ENCODE measurements around the gene RTF2. TPM values are rescaled to one million over a fixed set of nuclear protein-coding genes. Genes with fewer than 3 reads are reported as not detected.
"Not testable (repeated sequence)": the region's sequence is repeated elsewhere in the genome, so short reads cannot be mapped to it uniquely, and the experiment has no call there.

The RTF2 gene
- total RNA-seq, 1 experiment from 2014 or later: 89.2 TPM

- CTCF ChIA-PET; POLR2A ChIA-PET; H3K36me3 ChIP-seq (ENCODE audit: control insufficient read depth, insufficient read depth, low read length); ATAC-seq; H3K27ac ChIP-seq (ENCODE audit: low read length); H3K4me3 ChIP-seq (ENCODE audit: low read depth in 2 of 2, low read length in 2 of 2); in situ Hi-C loops (cut with HindIII; ENCODE audit: low pct_unique_long_range_greater_than_20kb, low sequenced_read_pairs); BruUV-seq (replicated peaks); DNase-seq (ENCODE audit: low read depth, low spot score); intact Hi-C loops (cut with micrococcal nuclease; ENCODE audit: unreplicated experiment); H3K4me1 ChIP-seq (ENCODE audit: control insufficient read depth, insufficient read depth, low read length); H3K9me3 ChIP-seq (ENCODE audit: control insufficient read depth, insufficient read depth, low read depth, low read length); H3K27me3 ChIP-seq (ENCODE audit: control insufficient read depth, insufficient read depth, low read length): not testable (repeated sequence)
These were observed 56.0 kb downstream of the RTF2 start, which contains the start of gene FAM209A for GRCh38 chr20:56524444-56524843. Gene FAM209A (plus strand): TSS chr20:56524744. CDS start chr20:56524809, 65 bp downstream.

- CTCF ChIA-PET: no interaction called here
- intact Hi-C loops (cut with micrococcal nuclease; ENCODE audit: unreplicated experiment): no loop called here
- Histone ChIP-seq H3K27me3 (ENCODE audit: control insufficient read depth, insufficient read depth, low read length) (no peaks in the 10 kb centered on the region), H3K27ac (ENCODE audit: low read length) (no peak overlapping the region), H3K4me1 (ENCODE audit: control insufficient read depth, insufficient read depth, low read length) (no peaks in the 10 kb centered on the region), H3K36me3 (ENCODE audit: control insufficient read depth, insufficient read depth, low read length) (no peaks in the 10 kb centered on the region), H3K9me3 (ENCODE audit: control insufficient read depth, insufficient read depth, low read depth, low read length) (no peaks in the 10 kb centered on the region), H3K4me3 (ENCODE audit: low read depth in 2 of 2, low read length in 2 of 2) (no peak overlapping the region)
- BruUV-seq (replicated peaks): no TSS peak
- POLR2A ChIA-PET: no interaction called here
- DNase-seq (ENCODE audit: low read depth, low spot score): no peak
- ATAC-seq: no peak
- TF ChIP-seq SIN3A (IDR thresholded peaks at IDR 0.05; ENCODE audit: borderline replicate concordance, insufficient read depth, low read depth, low read length): no peak
- no peak for TF ChIP-seq REST (IDR thresholded peaks at IDR 0.05; ENCODE audit: insufficient read depth in 1 of 2, low read depth in 2 of 2, low read length in 1 of 2)
- TF ChIP-seq CTCF (IDR thresholded peaks at IDR 0.05): no peak
- TF ChIP-seq POLR2AphosphoS5 (IDR thresholded peaks at IDR 0.05; ENCODE audit: low read depth, low read length): no peak
- in situ Hi-C loops (cut with HindIII; ENCODE audit: low pct_unique_long_range_greater_than_20kb, low sequenced_read_pairs): no loop called here
These were observed 59.1 kb downstream of the RTF2 start for GRCh38 chr20:56527521-56527920.

GRCh38 chr20:56532946-56533345 is 64.5 kb downstream of the RTF2 start, which contains the start of gene FAM209B:
Gene FAM209B (plus strand): TSS chr20:56533246. CDS start chr20:56533342, 96 bp downstream.
- H3K4me1 ChIP-seq (ENCODE audit: control insufficient read depth, insufficient read depth, low read length); H3K27ac ChIP-seq (ENCODE audit: low read length); BruUV-seq (replicated peaks); in situ Hi-C loops (cut with HindIII; ENCODE audit: low pct_unique_long_range_greater_than_20kb, low sequenced_read_pairs); H3K9me3 ChIP-seq (ENCODE audit: control insufficient read depth, insufficient read depth, low read depth, low read length); POLR2A ChIA-PET; intact Hi-C loops (cut with micrococcal nuclease; ENCODE audit: unreplicated experiment); ATAC-seq; DNase-seq (ENCODE audit: low read depth, low spot score); CTCF ChIA-PET; H3K27me3 ChIP-seq (ENCODE audit: control insufficient read depth, insufficient read depth, low read length); H3K36me3 ChIP-seq (ENCODE audit: control insufficient read depth, insufficient read depth, low read length); H3K4me3 ChIP-seq (ENCODE audit: low read depth in 2 of 2, low read length in 2 of 2): not testable (repeated sequence)
